H9 (cell line): ENCODE data around the gene CFAP99. TPM values are rescaled to one million over a fixed set of nuclear protein-coding genes. Genes with fewer than 3 reads are reported as not detected.

Experiments
- DNase-seq: peaks from one replicate; pipeline ENCODE4 v3.0.0-alpha.2; 2017
- H2AFZ ChIP-seq: one replicate; pipeline ENCODE4 v1.6.1; 2013; ENCODE audit warnings: mild to moderate bottlenecking, low read length, control low read depth, moderate library complexity
- H2AK5ac ChIP-seq: 2 replicates; pipeline ENCODE4 v1.6.1; 2013; ENCODE audit warnings: low read length, control low read depth, mixed read lengths; ENCODE audit not compliant: insufficient read length
- H2BK120ac ChIP-seq: one replicate; pipeline ENCODE4 v1.6.1; 2013; ENCODE audit warnings: low read depth, mild to moderate bottlenecking, low read length, control low read depth, inconsistent platforms; ENCODE audit not compliant: poor library complexity, severe bottlenecking
- H2BK12ac ChIP-seq: 2 replicates; pipeline ENCODE4 v1.6.1; 2013; ENCODE audit warnings: low read length, control low read depth, mixed read lengths, low read depth; ENCODE audit not compliant: insufficient read length
- H2BK15ac ChIP-seq: 2 replicates; pipeline ENCODE4 v1.6.1; 2013; ENCODE audit warnings: low read depth, low read length, control low read depth
- H2BK20ac ChIP-seq: one replicate; pipeline ENCODE4 v1.6.1; 2013; ENCODE audit warnings: low read depth, mild to moderate bottlenecking, low read length, control low read depth, inconsistent platforms; ENCODE audit not compliant: poor library complexity, severe bottlenecking
- H2BK5ac ChIP-seq: 2 replicates; pipeline ENCODE4 v1.6.1; 2013; ENCODE audit warnings: low read length, control low read depth, mixed read lengths; ENCODE audit not compliant: insufficient read length
- H3K14ac ChIP-seq: 2 replicates; pipeline ENCODE4 v1.6.1; 2013; ENCODE audit warnings: low read length, control low read depth; ENCODE audit not compliant: insufficient read depth
- H3K18ac ChIP-seq: 2 replicates; pipeline ENCODE4 v1.6.1; 2013; ENCODE audit warnings: low read depth, mild to moderate bottlenecking, mixed read lengths, low read length, control low read depth; ENCODE audit not compliant: insufficient read length
- H3K23ac ChIP-seq: 2 replicates; pipeline ENCODE4 v1.6.1; 2013; ENCODE audit warnings: low read length, control low read depth, mixed read lengths, low read depth; ENCODE audit not compliant: insufficient read length
- H3K23me2 ChIP-seq: 2 replicates; pipeline ENCODE4 v1.6.1; 2013; ENCODE audit warnings: low read depth, mild to moderate bottlenecking, mixed read lengths, low read length, control low read depth; ENCODE audit not compliant: insufficient read length, poor library complexity, severe bottlenecking
- H3K27ac ChIP-seq: 2 replicates; pipeline ENCODE4 v1.5.1; 2013; ENCODE audit warnings: low read length, control low read depth, mixed read lengths, low read depth; ENCODE audit not compliant: insufficient read length
- H3K27me3 ChIP-seq: 2 replicates; pipeline ENCODE4 v1.6.1; 2013; ENCODE audit warnings: low read length, control low read depth, inconsistent platforms; ENCODE audit not compliant: insufficient read depth
- H3K4ac ChIP-seq: 2 replicates; pipeline ENCODE4 v1.6.1; 2013; ENCODE audit warnings: low read depth, mild to moderate bottlenecking, control low read depth, inconsistent platforms, low read length, moderate library complexity
- H3K4me1 ChIP-seq: 2 replicates; pipeline ENCODE4 v1.6.1; 2013; ENCODE audit warnings: low read length, control low read depth, inconsistent platforms; ENCODE audit not compliant: insufficient read depth
- H3K4me2 ChIP-seq: 2 replicates; pipeline ENCODE4 v1.6.1; 2013; ENCODE audit warnings: low read length, control low read depth, mixed read lengths; ENCODE audit not compliant: insufficient read length, insufficient read depth
- H3K56ac ChIP-seq: 2 replicates; pipeline ENCODE4 v1.6.1; 2013; ENCODE audit warnings: low read depth, mild to moderate bottlenecking, mixed read lengths, low read length, control low read depth; ENCODE audit not compliant: insufficient read length
- H3K79me1 ChIP-seq: 2 replicates; pipeline ENCODE4 v1.6.1; 2013; ENCODE audit warnings: low read depth, mild to moderate bottlenecking, moderate library complexity, low read length, control low read depth, inconsistent platforms; ENCODE audit not compliant: insufficient read depth, poor library complexity, severe bottlenecking
- H3K79me2 ChIP-seq: 2 replicates; pipeline ENCODE4 v1.6.1; 2013; ENCODE audit warnings: low read length, control low read depth, inconsistent platforms; ENCODE audit not compliant: insufficient read depth
- H3K9ac ChIP-seq: 2 replicates; pipeline ENCODE4 v1.6.1; 2013; ENCODE audit warnings: low read length, control low read depth, mixed read lengths; ENCODE audit not compliant: insufficient read length; ENCODE audit errors: extremely low read depth
- H3K9me3 ChIP-seq: one replicate; pipeline ENCODE4 v1.6.1; 2013; ENCODE audit warnings: low read depth, low read length, inconsistent platforms; ENCODE audit not compliant: control insufficient read depth
- H3T11ph ChIP-seq: one replicate; pipeline ENCODE4 v1.6.1; 2013; ENCODE audit warnings: mild to moderate bottlenecking, low read length, control low read depth, inconsistent platforms
- H4K20me1 ChIP-seq: one replicate; pipeline ENCODE4 v1.6.1; 2013; ENCODE audit not compliant: control insufficient read depth, insufficient read length, insufficient read depth
- H4K5ac ChIP-seq: 2 replicates; pipeline ENCODE4 v1.6.1; 2013; ENCODE audit warnings: low read depth, mild to moderate bottlenecking, mixed read lengths, low read length, control low read depth; ENCODE audit not compliant: insufficient read length
- H4K8ac ChIP-seq: replicated peaks from 2 replicates; pipeline ENCODE4 v1.6.1; 2013; ENCODE audit warnings: low read length, control low read depth, mixed read lengths, low read depth; ENCODE audit not compliant: insufficient read length
- H4K91ac ChIP-seq: 2 replicates; pipeline ENCODE4 v1.6.1; 2013; ENCODE audit warnings: low read depth, mild to moderate bottlenecking, moderate library complexity, mixed read lengths, low read length, control low read depth; ENCODE audit not compliant: insufficient read length
- H3K27ac Mint-ChIP-seq, 3 experiments: 2 replicates in 2 of 3; 3 replicates in 1 of 3; pipeline ENCODE4 v1.8.0; 2020 to 2021; ENCODE audit warnings: mixed read lengths in 3 of 3, mild to moderate bottlenecking in 1 of 3, moderate library complexity in 1 of 3
- H3K27me3 Mint-ChIP-seq: 2 replicates; pipeline ENCODE4 v1.8.0; 2021; ENCODE audit warnings: low read depth, mild to moderate bottlenecking, moderate library complexity, mixed read lengths
- H3K36me3 Mint-ChIP-seq, 3 experiments: 2 replicates in 2 of 3; 3 replicates in 1 of 3; pipeline ENCODE4 v1.8.0; 2020 to 2021; ENCODE audit warnings: low read depth in 3 of 3, mixed read lengths in 3 of 3; ENCODE audit not compliant: insufficient read depth in 1 of 3
- H3K4me1 Mint-ChIP-seq, 2 experiments: 2 replicates each; pipeline ENCODE4 v1.8.0; 2020; ENCODE audit warnings: mixed read lengths in 2 of 2
- H3K4me3 Mint-ChIP-seq, 2 experiments: 2 replicates in 1 of 2; 3 replicates in 1 of 2; pipeline ENCODE4 v1.8.0; 2020 to 2021; ENCODE audit warnings: mild to moderate bottlenecking in 2 of 2, mixed read lengths in 2 of 2, moderate library complexity in 1 of 2
- H3K9me3 Mint-ChIP-seq, 2 experiments: 2 replicates in 1 of 2; 3 replicates in 1 of 2; pipeline ENCODE4 v1.8.0; 2020; ENCODE audit warnings: mild to moderate bottlenecking in 2 of 2, mixed read lengths in 2 of 2, moderate library complexity in 1 of 2
- WGBS: extraction: QIAGEN DNeasy Blood & Tissue Kit; methylation state at CpG from one replicate; pipeline ENCODE4 v1.1.7; 2013; ENCODE audit warnings: missing lambda C conversion rate, low lambda C conversion rate, mixed read lengths; ENCODE audit not compliant: insufficient read length; ENCODE audit errors: extremely low coverage; 5-methylcytosine and 5-hydroxymethylcytosine counted together
- total RNA-seq: library from RNA; stranded (reverse); gene quantifications from 2 replicates; pipeline ENCODE4 v1.2.1, GENCODE V29; 2021
- TF ChIP-seq, protein P1 (sequence below): fragments of 200-600 bp; sonication (generic); conservative IDR thresholded peaks from 3 replicates; pipeline ENCODE4 v1.8.0; 2021; ENCODE audit warnings: antibody characterized with exemption, mild to moderate bottlenecking

CFAP99 gene
- total RNA-seq, 1 experiment from 2014 or later, result 0.35 TPM

GRCh38 chr4:2415881-2416563 is 2.7 kb upstream of the CFAP99 start:
- Mint-ChIP-seq H3K4me1 (peaks cover 44 to 45% of the 10 kb centered on the region in 2 experiments), H3K9me3 (peaks cover 0 to 3% of the 10 kb centered on the region in 2 experiments; a peak in 4 of 5 replicates)

More at GRCh38 chr4:2415881-2416563, 2.7 kb upstream of the CFAP99 start:
- H3K27me3 ChIP-seq, result peaks cover 33% of the 10 kb centered on the region; the same call in 1 of the 2 replicates
- H3K4ac ChIP-seq, result no peak overlapping the region
- H3K18ac ChIP-seq, result no peak overlapping the region
- no peak overlapping the region for H4K91ac ChIP-seq
- no peak for DNase-seq
- H2BK120ac ChIP-seq, result no peak overlapping the region
- H3K23me2 ChIP-seq, result peaks cover 34% of the 10 kb centered on the region
- no peak overlapping the region for H2BK12ac ChIP-seq
- H4K8ac ChIP-seq, result no peak overlapping the region
- Mint-ChIP-seq H3K4me3 (peak overlapping the region; percentile 54 to 79), H3K27me3 (peaks cover 72% of the 10 kb centered on the region), H3K27ac (peak overlapping the region in 1 of 3 experiments; percentile 42; a peak in 1 of 7 replicates), H3K36me3 (no peaks in the 10 kb centered on the region; a peak in 1 of 7 replicates)
- H2BK15ac ChIP-seq, result no peak overlapping the region
- H3K27ac ChIP-seq, result no peak overlapping the region
- WGBS, result no CpG with 5 or more reads among the region's 17 CpGs
- no peak overlapping the region for H2BK5ac ChIP-seq
- H2AFZ ChIP-seq, result no peak overlapping the region
- TF ChIP-seq, protein P1, sequence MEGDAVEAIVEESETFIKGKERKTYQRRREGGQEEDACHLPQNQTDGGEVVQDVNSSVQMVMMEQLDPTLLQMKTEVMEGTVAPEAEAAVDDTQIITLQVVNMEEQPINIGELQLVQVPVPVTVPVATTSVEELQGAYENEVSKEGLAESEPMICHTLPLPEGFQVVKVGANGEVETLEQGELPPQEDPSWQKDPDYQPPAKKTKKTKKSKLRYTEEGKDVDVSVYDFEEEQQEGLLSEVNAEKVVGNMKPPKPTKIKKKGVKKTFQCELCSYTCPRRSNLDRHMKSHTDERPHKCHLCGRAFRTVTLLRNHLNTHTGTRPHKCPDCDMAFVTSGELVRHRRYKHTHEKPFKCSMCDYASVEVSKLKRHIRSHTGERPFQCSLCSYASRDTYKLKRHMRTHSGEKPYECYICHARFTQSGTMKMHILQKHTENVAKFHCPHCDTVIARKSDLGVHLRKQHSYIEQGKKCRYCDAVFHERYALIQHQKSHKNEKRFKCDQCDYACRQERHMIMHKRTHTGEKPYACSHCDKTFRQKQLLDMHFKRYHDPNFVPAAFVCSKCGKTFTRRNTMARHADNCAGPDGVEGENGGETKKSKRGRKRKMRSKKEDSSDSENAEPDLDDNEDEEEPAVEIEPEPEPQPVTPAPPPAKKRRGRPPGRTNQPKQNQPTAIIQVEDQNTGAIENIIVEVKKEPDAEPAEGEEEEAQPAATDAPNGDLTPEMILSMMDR, result no peak
- H3K79me1 ChIP-seq, result no peaks in the 10 kb centered on the region
- H2AK5ac ChIP-seq, result no peak overlapping the region
- H3K56ac ChIP-seq, result no peak overlapping the region
- H3K14ac ChIP-seq, result no peak overlapping the region
- peaks cover 6% of the 10 kb centered on the region; the same call in 1 of the 2 replicates for H3K4me1 ChIP-seq
- peak overlapping the region; percentile 68 for H3K4me2 ChIP-seq
- no peak overlapping the region for H2BK20ac ChIP-seq
- H3K9ac ChIP-seq, result no peak overlapping the region
- no peaks in the 10 kb centered on the region for H3K79me2 ChIP-seq
- H3K9me3 ChIP-seq, result no peaks in the 10 kb centered on the region
- H3K23ac ChIP-seq, result no peak overlapping the region
- no peak overlapping the region for H4K5ac ChIP-seq
- peaks cover 3% of the 10 kb centered on the region for H4K20me1 ChIP-seq
- no peak overlapping the region for H3T11ph ChIP-seq
